ENCODE measurements around the gene ICAM1. TPM values are rescaled to one million over a fixed set of nuclear protein-coding genes. Genes with fewer than 3 reads are reported as not detected.
"Not testable (repeated sequence)": the region's sequence is repeated elsewhere in the genome, so short reads cannot be mapped to it uniquely, and the experiment has no call there.

ICAM1 gene
- total and polyA plus RNA-seq, 2 of the 13 experiments (the other 11 are each of a cell fraction or from before 2014, with no cell fraction given): 37.9 to 98.4 TPM

- H3K9ac ChIP-seq (ENCODE audit: insufficient read depth, low read depth, low read length); FAIRE-seq; H4K20me1 ChIP-seq (ENCODE audit: insufficient read depth, low read length); intact Hi-C loops (cut with micrococcal nuclease; ENCODE audit: unreplicated experiment); H3K4me2 ChIP-seq (ENCODE audit: low read depth, low read length); H3K27ac ChIP-seq (ENCODE audit: extremely low read length, insufficient read depth, low read length); H3K9me3 ChIP-seq (ENCODE audit: low read length); DNase-seq (ENCODE audit: low spot score); H3K79me2 ChIP-seq (ENCODE audit: insufficient read depth, low read length); H2AFZ ChIP-seq (ENCODE audit: low read length); in situ Hi-C loops (cut with HindIII; ENCODE audit: extremely low pct_ligation_motif_present, low pct_unique_long_range_greater_than_20kb); H3K27me3 ChIP-seq (ENCODE audit: control insufficient read depth in 1 of 2, insufficient read depth in 2 of 2, low read length in 2 of 2); H3K4me3 ChIP-seq (replicated peaks in 1 of 3; ENCODE audit: insufficient read depth in 1 of 3, low read depth in 2 of 3, low read length in 3 of 3); BruUV-seq (replicated peaks); POLR2A ChIA-PET; CTCF ChIA-PET (ENCODE audit: low intra/inter-chr PET ratio, low total read pairs); ATAC-seq: not testable (repeated sequence)
- peaks cover 21% of the 10 kb centered on the region for H3K4me1 ChIP-seq (ENCODE audit: insufficient read depth, low read length)
- 95% methylated on average over 5 of the region's 5 CpGs for WGBS (ENCODE audit: low lambda C conversion rate)
- peaks cover 24 to 48% of the 10 kb centered on the region in 2 experiments for H3K36me3 ChIP-seq (replicated peaks in 1 of 2; ENCODE audit: control insufficient read depth in 1 of 2, insufficient read depth in 2 of 2, low read length in 2 of 2)
These were observed 11.1 kb downstream of the ICAM1 start for GRCh38 chr19:10282043-10282442.

- Histone ChIP-seq H2AFZ (ENCODE audit: low read length) (no peak overlapping the region), H3K79me2 (ENCODE audit: insufficient read depth, low read length) (no peaks in the 10 kb centered on the region), H3K27me3 (ENCODE audit: control insufficient read depth in 1 of 2, insufficient read depth in 2 of 2, low read length in 2 of 2) (no peaks in the 10 kb centered on the region), H4K20me1 (ENCODE audit: insufficient read depth, low read length) (peaks cover 9% of the 10 kb centered on the region; the same call in 1 of the 2 replicates), H3K9me3 (ENCODE audit: low read length) (no peaks in the 10 kb centered on the region), H3K4me1 (ENCODE audit: insufficient read depth, low read length) (peaks cover 36% of the 10 kb centered on the region), H3K4me2 (ENCODE audit: low read depth, low read length) (no peak overlapping the region), H3K9ac (ENCODE audit: insufficient read depth, low read depth, low read length) (no peak overlapping the region), H3K27ac (ENCODE audit: extremely low read length, insufficient read depth, low read length) (no peak overlapping the region), H3K4me3 (replicated peaks in 1 of 3; ENCODE audit: insufficient read depth in 1 of 3, low read depth in 2 of 3, low read length in 3 of 3) (no peak overlapping the region), H3K36me3 (replicated peaks in 1 of 2; ENCODE audit: control insufficient read depth in 1 of 2, insufficient read depth in 2 of 2, low read length in 2 of 2) (peaks cover 24 to 38% of the 10 kb centered on the region in 2 experiments)
- no TSS peak for BruUV-seq (replicated peaks)
- in situ Hi-C loops (cut with HindIII; ENCODE audit: extremely low pct_ligation_motif_present, low pct_unique_long_range_greater_than_20kb) (no loop called here), intact Hi-C loops (cut with micrococcal nuclease; ENCODE audit: unreplicated experiment) (no loop called here)
- no peak for TF ChIP-seq ZBTB44 (CRISPR knock-in tag; IDR thresholded peaks at IDR 0.05)
- peak; percentile 21 for TF ChIP-seq AGO1 (IDR thresholded peaks at IDR 0.05; ENCODE audit: low read depth, low read length, poor library complexity, severe bottlenecking)
- no peak for TF ChIP-seq FOSL2 (CRISPR knock-in tag; IDR thresholded peaks at IDR 0.05)
- TF ChIP-seq RBFOX2 (IDR thresholded peaks at IDR 0.05; ENCODE audit: low read depth, low read length): peak; percentile 66
- no peak for TF ChIP-seq ZNF510 (CRISPR knock-in tag; IDR thresholded peaks at IDR 0.05; ENCODE audit: low read depth)
- no peak for TF ChIP-seq ZBTB43 (CRISPR knock-in tag; conservative IDR thresholded peaks at IDR 0.05)
- peak; percentile 34 for TF ChIP-seq AGO2 (optimal IDR thresholded peaks at IDR 0.05; ENCODE audit: low read depth, low read length)
- no peak for TF ChIP-seq ZXDC (CRISPR knock-in tag; IDR thresholded peaks at IDR 0.05)
- no peak for TF ChIP-seq MXD4 (CRISPR knock-in tag; IDR thresholded peaks at IDR 0.05)
- no peak for TF ChIP-seq DNMT1 (CRISPR knock-in tag; IDR thresholded peaks at IDR 0.05)
- FAIRE-seq (no peak), DNase-seq (ENCODE audit: low spot score) (no peak), ATAC-seq (no peak)
- CTCF ChIA-PET (ENCODE audit: low intra/inter-chr PET ratio, low total read pairs): no interaction called here
- WGBS (ENCODE audit: low lambda C conversion rate): 96% methylated on average over 17 of the region's 23 CpGs
- POLR2A ChIA-PET: interaction anchor here (2.1 kb wide), 1 partner anchor 12 kb away, joined by 9 read pairs; the partner anchor contains the start of gene ICAM1
These were observed 12.6 kb downstream of the ICAM1 start for GRCh38 chr19:10283301-10284064.

All from HepG2 (cell line).